GM21528 (cell line): Measurements from ENCODE around the gene F7.
"Not testable (repeated sequence)": the region's sequence is repeated elsewhere in the genome, so short reads cannot be mapped to it uniquely, and the experiment has no call there.

Source experiments
- ATAC-seq: cut with Tn5 transposase; IDR thresholded peaks from one replicate; pipeline ENCODE4 v1.9.1; 2021; ENCODE audit warnings: mild to moderate bottlenecking, moderate library complexity; ENCODE audit not compliant: unreplicated experiment, low FRiP score

Gene F7

GRCh38 chr13:113105032-113105920 lies at the start of gene F7:
F7 (plus strand) TSS chr13:113105791; CDS start chr13:113105842, 51 bp downstream.
- no peak for ATAC-seq

- no peak for ATAC-seq
These were observed 48.5 kb upstream of the F7 start for GRCh38 chr13:113057084-113057483.

GRCh38 chr13:113057559-113057958 lies 48.0 kb upstream of the F7 start:
- ATAC-seq, result not testable (repeated sequence)

GRCh38 chr13:113058129-113058987 lies 47.2 kb upstream of the F7 start:
- no peak for ATAC-seq

- no peak for ATAC-seq
These were observed 46.4 kb upstream of the F7 start for GRCh38 chr13:113058988-113059850.

GRCh38 chr13:113059891-113060290 lies 45.7 kb upstream of the F7 start:
- no peak for ATAC-seq

GRCh38 chr13:113060557-113061270 lies 44.9 kb upstream of the F7 start:
- ATAC-seq, result no peak

- no peak for ATAC-seq
These were observed 44.3 kb upstream of the F7 start for GRCh38 chr13:113061271-113061625.

- ATAC-seq, result no peak
These were observed 43.7 kb upstream of the F7 start for GRCh38 chr13:113061796-113062425.

GRCh38 chr13:113062691-113063090 lies 42.9 kb upstream of the F7 start:
- ATAC-seq, result no peak

- ATAC-seq, result no peak
These were observed 42.5 kb upstream of the F7 start for GRCh38 chr13:113063091-113063491.

GRCh38 chr13:113064000-113064533 lies 41.5 kb upstream of the F7 start:
- ATAC-seq, result no peak

- ATAC-seq, result no peak
These were observed 40.8 kb upstream of the F7 start for GRCh38 chr13:113064534-113065405.

GRCh38 chr13:113065406-113066141 lies 40.0 kb upstream of the F7 start:
- ATAC-seq, result no peak

- ATAC-seq, result no peak
These were observed 39.5 kb upstream of the F7 start for GRCh38 chr13:113066142-113066455.

- no peak for ATAC-seq
These were observed 38.8 kb upstream of the F7 start for GRCh38 chr13:113066746-113067145.

GRCh38 chr13:113069861-113070805 lies 35.5 kb upstream of the F7 start:
- ATAC-seq, result no peak
